Right lobe of liver (tissue), 6 donors: Measurements from ENCODE around the gene MMP17. TPM values are rescaled to one million over a fixed set of nuclear protein-coding genes. Genes with fewer than 3 reads are reported as not detected.

Source experiments
- ATAC-seq, 4 donors: fragments of 200-7000 bp; cut with Tn5 transposase; one replicate each; pipeline ENCODE4 v1.9.1; 2020; ENCODE audit warnings: mild to moderate bottlenecking in 4 of 4, moderate library complexity in 4 of 4
- DNase-seq, 3 donors: peaks; one replicate each; pipeline ENCODE4 v3.0.0-alpha.2; 2020
- H3K27ac ChIP-seq, 3 donors: fragments of 200-600 bp; one replicate each; pipeline ENCODE4 v1.8.0; 2022
- H3K27me3 ChIP-seq, 2 donors: fragments of 200-600 bp; one replicate each; pipeline ENCODE4 v1.8.0; 2022
- H3K36me3 ChIP-seq, 4 donors: fragments of 200-600 bp; sonication (generic) in 1 of 4; one replicate each; pipeline versions ENCODE4 v1.5.1 to v1.8.0; 2017 to 2022; ENCODE audit warnings: control low read depth in 1 of 4
- H3K4me1 ChIP-seq, 4 donors: fragments of 200-600 bp; sonication (generic) in 1 of 4; one replicate each; pipeline versions ENCODE4 v1.5.1 to v1.8.0; 2017 to 2022; ENCODE audit warnings: control low read depth in 1 of 4
- H3K4me3 ChIP-seq, 3 donors: fragments of 200-600 bp; one replicate each; pipeline ENCODE4 v1.8.0; 2022
- H3K9me3 ChIP-seq, 4 donors: fragments of 200-600 bp; sonication (generic) in 1 of 4; one replicate each; pipeline versions ENCODE4 v1.5.1 to v1.8.0; 2017 to 2022; ENCODE audit warnings: control low read depth in 1 of 4
- POLR2A ChIP-seq: fragments of 450-650 bp; IDR thresholded peaks from one replicate; pipeline ENCODE4 v1.6.1; 2017; ENCODE audit warnings: antibody characterized with exemption, mild to moderate bottlenecking
- WGBS: methylation state at CpG from one replicate; pipeline ENCODE4 v1.1.6; 2018; ENCODE audit warnings: low coverage, low lambda C conversion rate; ENCODE audit not compliant: insufficient coverage; ENCODE audit errors: missing lambda C conversion rate; 5-methylcytosine and 5-hydroxymethylcytosine counted together
- intact Hi-C, 2 donors: fragments of 100-400 bp; cut with DNase I; formaldehyde crosslinking; loops; one replicate each; pipeline versions ENCODE4 v1.11.2 to v1.14.1; 2022
- small RNA-seq, 2 experiments: library from RNA; depleted of rRNA; stranded (forward); fragments of <200 nt; gene quantifications; one replicate each; pipeline ENCODE3, GENCODE V24; 2016
- total RNA-seq, 6 experiments: library from RNA; depleted of rRNA in 2 of 6; stranded (reverse); fragments of >200 nt in 2 of 6; fragmentation: NEBNext Ultra II Directional in 3 of 6; extraction: Animal tissue kit (Norgen Biotek cat#: 25700) in 3 of 6; gene quantifications; one replicate each; pipeline versions ENCODE4 v1.1.0 to v1.2.4, GENCODE V29; 2016 to 2023
- TF ChIP-seq, protein P1 (sequence below), 4 donors: fragments of 200-600 bp in 3 of 4; fragments of 450-650 bp in 1 of 4; IDR thresholded peaks; one replicate each; pipeline versions ENCODE4 v1.5.1 to v1.8.0; 2016 to 2022; ENCODE audit warnings: antibody characterized with exemption in 4 of 4, mild to moderate bottlenecking in 2 of 4
- donor health status: DM: no; HTN: yes; CAD: no.
- donor health status: DM: no; HTN: no; CAD: no.
- donor health status: DM: no; HTN: no; CAD: no.
- donor health status: DM: no; HTN: yes; CAD: no.
- donor health status: DM: no; HTN: yes; CAD: no.

MMP17 gene
- total RNA-seq, 6 experiments from 2014 or later, result 0.58 to 3.9 (median 0.73) TPM

DNA sequence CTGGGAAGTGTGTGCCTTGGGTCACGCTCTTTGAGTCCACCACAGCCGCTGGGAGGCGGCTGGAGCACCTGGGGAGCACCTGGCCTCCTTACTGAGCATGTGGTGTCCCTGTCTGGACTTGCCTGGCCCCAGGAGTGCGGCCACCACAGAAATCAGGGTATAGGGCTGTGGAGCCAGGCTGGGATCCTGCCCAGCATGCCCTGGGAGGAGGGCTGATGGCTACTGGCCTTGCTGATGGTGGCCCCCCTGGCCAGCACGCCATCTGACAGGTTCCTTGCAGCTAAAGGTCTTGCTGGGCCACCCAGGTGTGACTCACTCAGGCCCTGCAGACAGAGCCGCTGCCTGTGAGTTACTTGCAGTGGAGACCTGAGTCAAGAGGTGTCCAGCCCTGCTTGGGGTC, 72.2 kb downstream of the MMP17 start:
- Histone ChIP-seq H3K36me3 (peaks cover 0 to 4% (median 0%) of the 10 kb centered on the region in 4 donors), H3K4me1 (peaks cover 0 to 11% (median 4%) of the 10 kb centered on the region in 4 donors), H3K4me3 (no peak overlapping the region), H3K27me3 (no peaks in the 10 kb centered on the region), H3K27ac (no peak overlapping the region), H3K9me3 (no peaks in the 10 kb centered on the region)
- DNase-seq, result no peak
- intact Hi-C loops, result no loop called here
- TF ChIP-seq, protein P1, sequence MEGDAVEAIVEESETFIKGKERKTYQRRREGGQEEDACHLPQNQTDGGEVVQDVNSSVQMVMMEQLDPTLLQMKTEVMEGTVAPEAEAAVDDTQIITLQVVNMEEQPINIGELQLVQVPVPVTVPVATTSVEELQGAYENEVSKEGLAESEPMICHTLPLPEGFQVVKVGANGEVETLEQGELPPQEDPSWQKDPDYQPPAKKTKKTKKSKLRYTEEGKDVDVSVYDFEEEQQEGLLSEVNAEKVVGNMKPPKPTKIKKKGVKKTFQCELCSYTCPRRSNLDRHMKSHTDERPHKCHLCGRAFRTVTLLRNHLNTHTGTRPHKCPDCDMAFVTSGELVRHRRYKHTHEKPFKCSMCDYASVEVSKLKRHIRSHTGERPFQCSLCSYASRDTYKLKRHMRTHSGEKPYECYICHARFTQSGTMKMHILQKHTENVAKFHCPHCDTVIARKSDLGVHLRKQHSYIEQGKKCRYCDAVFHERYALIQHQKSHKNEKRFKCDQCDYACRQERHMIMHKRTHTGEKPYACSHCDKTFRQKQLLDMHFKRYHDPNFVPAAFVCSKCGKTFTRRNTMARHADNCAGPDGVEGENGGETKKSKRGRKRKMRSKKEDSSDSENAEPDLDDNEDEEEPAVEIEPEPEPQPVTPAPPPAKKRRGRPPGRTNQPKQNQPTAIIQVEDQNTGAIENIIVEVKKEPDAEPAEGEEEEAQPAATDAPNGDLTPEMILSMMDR (IDR thresholded peaks at IDR 0.05), result no peak
- no peak for TF ChIP-seq POLR2A
- ATAC-seq, result no peak
- 100% methylated on average over 3 of the region's 6 CpGs for WGBS

Small RNAs within 50 kb of the gene (small RNA-seq; reads per million reads assigned to genes)
- gene RNA5SP378 (0 reads per million in 2 experiments), gene RNU6-1017P (0 reads per million in 2 experiments)

Other genes with a start within 250 kb of the MMP17 start
- gene SFSWAP, start 117.3 kb upstream of the MMP17 start, total RNA-seq, result 10 to 100 TPM in 5 of 6 experiments, 1 to 10 TPM in 1; 9.8 to 20.2 (median 13.1) TPM
- gene ULK1, start 66.2 kb downstream of the MMP17 start, total RNA-seq, result 10 to 100 TPM; 14.5 to 39.0 (median 20.5) TPM
- 10 to 100 TPM; 14.7 to 23.1 (median 17.7) TPM for gene PUS1, start 100.9 kb downstream of the MMP17 start, total RNA-seq
- 10 to 100 TPM; 10.9 to 16.3 (median 13.3) TPM for gene EP400, start 121.5 kb downstream of the MMP17 start, total RNA-seq